Measurements from ENCODE around the gene ZCCHC24.

ZCCHC24 gene

DNA sequence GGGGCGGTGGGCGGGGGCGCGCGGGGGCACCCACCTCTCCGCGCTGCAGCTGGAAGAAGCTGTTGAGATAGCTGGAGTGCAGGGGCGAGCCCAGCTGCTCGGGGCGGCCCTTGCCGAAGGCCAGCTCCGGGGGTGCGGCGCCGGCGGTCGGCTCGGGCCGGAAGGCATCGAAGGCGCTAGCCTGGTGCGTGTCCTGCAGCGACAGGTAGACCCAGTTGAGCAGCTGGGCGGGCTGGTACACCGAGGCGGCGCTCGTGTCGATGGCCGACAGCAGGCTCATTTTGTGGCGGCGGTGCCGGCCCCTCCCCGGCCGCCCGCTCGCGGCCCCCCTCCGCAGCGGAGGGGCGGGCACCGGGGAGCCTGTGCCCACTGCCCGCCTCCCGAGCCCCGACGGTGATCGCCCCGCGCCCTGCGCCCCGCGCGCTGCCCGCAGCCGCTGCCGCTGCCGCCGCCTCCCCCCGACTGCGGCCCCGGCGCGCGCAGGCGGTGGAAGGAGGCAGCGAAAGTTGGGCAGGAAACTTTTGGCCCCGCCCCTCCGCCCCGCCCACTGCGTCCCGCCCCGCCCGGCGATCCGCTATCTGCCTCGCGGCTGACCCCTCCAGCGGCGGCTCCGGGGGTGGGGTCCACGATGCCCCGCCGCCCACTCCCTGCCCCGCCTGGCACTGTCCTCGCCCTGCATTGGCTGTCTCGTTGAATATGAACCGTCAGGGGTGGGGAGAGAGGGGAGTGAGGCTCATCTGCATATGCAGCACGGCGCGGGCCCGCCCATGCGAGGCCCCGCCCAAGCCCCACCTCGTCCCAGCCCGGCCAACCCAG lies at the start of gene ZCCHC24:
Gene ZCCHC24, minus strand, starts transcription at position 464 of the 816 bp plus-strand sequence. Its CDS starts 184 bp downstream, at position 280.
- H3K4me3 ChIP-seq (ENCODE audit: low read length): peak within 1 kb of the TSS; percentile 64; the same call in 1 of the 2 replicates
- TF ChIP-seq ZNF274 (IDR thresholded peaks at IDR 0.05; ENCODE audit: low read depth, low read length): no peak

DNA sequence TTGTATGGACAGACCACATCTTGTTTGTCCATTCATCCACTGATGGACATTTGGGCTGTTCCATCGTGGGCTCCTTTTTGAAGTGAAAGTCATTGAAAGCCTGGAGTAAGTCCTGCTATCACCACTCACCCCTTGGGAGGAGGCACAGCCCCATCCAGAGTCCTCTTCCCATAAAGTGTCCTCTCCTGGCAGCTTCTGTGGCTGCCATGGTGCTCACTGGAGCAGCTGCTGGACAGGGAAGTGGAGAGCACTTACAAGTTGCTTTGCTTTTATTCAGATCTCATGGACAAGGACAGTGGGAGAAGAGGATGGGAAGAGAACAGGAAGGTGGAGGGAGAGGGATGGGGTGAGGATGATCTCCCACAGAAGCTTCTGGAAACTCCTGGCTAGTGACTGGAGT lies 48.4 kb upstream of the ZCCHC24 start:
- H3K4me3 ChIP-seq (ENCODE audit: low read length): no peak overlapping the region
- no peak for TF ChIP-seq ZNF274 (IDR thresholded peaks at IDR 0.05; ENCODE audit: low read depth, low read length)

DNA sequence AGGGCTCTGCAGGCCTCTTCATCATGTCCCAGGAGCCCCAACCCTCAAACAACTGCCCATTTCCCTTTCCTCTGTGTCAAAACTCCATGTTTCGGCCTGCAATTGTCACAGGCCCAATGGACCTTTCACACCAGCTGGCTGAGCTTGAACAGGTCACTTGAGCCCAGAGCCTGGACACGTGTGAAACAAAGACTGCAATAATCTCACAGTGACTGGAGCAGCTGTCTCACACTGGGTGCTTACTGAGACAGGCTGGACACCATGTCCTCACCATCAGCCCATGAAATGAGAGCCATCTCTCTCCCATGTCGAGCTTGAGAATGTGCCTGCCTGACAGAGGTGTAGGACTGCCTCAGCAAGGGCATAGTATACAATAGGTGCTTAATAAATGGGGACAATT lies 47.4 kb upstream of the ZCCHC24 start:
- H3K4me3 ChIP-seq (ENCODE audit: low read length): no peak overlapping the region
- no peak for TF ChIP-seq ZNF274 (IDR thresholded peaks at IDR 0.05; ENCODE audit: low read depth, low read length)

DNA sequence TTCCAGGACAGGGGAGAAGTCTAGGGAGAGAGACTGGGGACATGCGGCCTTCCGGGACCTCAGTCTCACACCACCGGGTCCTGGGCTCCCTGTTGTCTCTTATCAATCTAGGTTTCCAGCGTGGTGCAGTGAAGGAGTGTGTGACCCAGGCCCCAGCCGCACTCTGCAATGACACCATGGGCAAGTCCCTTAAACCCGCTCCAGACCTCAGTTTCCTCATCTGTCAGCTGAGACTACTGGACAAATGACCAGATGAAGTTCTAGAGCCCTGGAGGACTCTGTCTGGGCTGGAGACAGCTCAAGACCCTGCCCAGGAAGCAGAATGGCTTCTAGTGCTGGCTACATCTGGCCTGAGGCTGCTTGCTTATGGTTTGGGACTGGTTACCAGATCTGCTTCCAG lies 46.8 kb upstream of the ZCCHC24 start:
- TF ChIP-seq ZNF274 (IDR thresholded peaks at IDR 0.05; ENCODE audit: low read depth, low read length): no peak
- no peak overlapping the region for H3K4me3 ChIP-seq (ENCODE audit: low read length)

DNA sequence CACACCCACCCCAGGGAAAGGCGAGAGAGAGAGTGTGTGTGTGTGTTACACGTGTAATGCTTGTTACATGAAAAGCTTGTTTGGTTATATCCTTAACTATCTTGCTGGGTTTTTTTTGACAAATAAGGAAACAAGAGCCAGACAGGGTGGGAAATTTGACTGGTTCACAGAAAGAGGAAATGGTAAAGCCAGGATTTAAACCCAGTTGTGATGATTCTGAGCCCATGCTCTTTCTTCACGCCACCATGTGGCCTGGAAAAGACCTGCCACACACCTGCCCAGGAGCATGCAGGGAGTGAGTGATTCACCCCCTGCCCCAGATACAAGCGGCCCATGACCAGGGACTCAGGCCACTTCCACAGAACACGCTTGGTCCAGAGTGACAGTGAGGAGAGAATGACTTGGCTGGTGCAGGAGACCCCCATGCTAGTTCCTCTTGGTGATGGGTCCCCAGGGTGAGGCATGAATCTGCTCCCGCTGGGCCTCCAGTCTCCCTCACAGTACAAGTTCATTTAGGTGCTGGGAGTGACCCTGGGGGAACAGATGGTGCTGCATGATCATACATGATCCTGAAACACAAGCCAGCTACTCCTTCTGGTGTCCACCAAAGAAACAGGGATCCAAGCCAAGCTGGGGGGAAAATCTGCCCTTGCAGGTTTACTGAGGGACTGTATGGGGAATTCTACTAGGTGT lies 45.9 kb upstream of the ZCCHC24 start:
- TF ChIP-seq ZNF274 (IDR thresholded peaks at IDR 0.05; ENCODE audit: low read depth, low read length): no peak

DNA sequence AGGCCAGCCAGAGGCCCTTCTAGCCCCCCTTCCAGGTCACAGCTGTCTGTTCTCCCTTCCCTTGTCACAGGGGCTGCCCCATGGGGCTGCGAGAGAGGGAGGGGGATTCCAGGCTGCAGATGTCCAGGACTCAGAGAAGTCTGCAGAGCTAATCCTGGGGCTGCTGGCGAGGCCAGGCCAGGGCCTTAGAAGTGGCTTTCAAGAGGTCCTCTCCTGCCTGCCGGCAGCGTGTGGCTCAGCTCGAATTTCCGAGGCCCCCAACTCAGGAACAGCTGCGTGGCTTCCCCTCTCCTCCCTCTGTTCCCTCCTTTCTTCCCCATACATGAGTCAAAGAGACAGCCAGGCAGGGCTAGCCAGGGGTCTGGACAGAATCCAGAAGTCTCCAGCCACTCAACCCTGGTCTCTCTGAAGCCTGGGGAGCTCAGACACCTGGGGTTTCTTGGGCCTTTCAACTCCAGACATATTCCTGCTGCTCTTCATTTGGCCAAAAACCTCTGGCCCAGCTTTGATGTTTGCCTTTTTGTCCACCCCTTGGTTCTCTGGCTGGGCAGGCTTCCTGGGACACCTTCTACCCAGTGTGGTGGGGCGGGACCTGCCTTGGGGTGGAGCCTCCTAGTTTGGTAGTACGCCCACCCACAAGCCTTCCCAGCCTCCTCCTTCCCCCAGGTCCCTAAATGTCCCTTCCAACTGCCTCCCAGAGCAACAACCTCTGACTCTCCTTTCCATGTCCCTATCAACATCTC lies 45.1 kb upstream of the ZCCHC24 start:
- no peak for TF ChIP-seq ZNF274 (IDR thresholded peaks at IDR 0.05; ENCODE audit: low read depth, low read length)
- H3K4me3 ChIP-seq (ENCODE audit: low read length): no peak overlapping the region

More for the DNA sequence above, 45.9 kb upstream of the ZCCHC24 start:
- H3K4me3 ChIP-seq (ENCODE audit: low read length): no peak overlapping the region

DNA sequence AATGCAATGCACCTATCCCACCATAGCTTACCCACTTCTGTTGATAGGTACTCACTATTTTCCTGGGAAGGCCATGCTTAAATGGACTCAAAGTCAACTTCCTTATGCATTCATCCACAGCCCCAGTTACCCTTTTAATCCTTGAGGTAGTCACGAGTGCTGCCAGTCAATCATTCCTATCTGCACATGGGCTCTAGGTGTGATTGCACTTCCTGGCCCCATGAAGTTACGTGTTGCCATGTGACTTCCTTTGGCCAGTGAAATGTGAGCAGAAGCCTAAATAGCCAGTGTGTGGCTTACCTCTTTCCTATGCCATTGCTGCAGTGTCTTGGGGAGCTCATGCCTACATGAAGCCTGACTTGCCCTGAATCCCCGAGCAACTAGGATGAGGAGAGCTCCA lies 43.4 kb upstream of the ZCCHC24 start:
- TF ChIP-seq ZNF274 (IDR thresholded peaks at IDR 0.05; ENCODE audit: low read depth, low read length): no peak
- no peak overlapping the region for H3K4me3 ChIP-seq (ENCODE audit: low read length)

DNA sequence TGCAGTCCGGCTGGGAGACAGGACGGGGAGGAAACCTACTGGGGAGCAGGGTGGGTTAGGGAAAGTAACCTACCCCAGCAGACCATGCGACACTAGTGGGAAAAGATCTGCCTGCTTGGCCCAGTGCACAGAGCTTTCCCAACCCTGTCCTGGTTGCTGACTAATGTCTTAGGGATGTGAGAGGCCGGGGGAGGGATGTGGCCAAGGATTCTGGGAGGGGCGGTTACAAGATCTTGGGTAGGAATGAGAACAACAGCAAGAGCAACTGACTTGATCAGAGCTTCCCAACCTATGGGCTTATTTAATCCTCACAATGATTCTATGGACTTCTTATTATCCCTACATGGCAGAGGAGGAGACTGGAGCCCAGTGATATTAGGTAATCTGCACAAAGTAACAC lies 42.9 kb upstream of the ZCCHC24 start:
- H3K4me3 ChIP-seq (ENCODE audit: low read length): no peak overlapping the region
- TF ChIP-seq ZNF274 (IDR thresholded peaks at IDR 0.05; ENCODE audit: low read depth, low read length): no peak

DNA sequence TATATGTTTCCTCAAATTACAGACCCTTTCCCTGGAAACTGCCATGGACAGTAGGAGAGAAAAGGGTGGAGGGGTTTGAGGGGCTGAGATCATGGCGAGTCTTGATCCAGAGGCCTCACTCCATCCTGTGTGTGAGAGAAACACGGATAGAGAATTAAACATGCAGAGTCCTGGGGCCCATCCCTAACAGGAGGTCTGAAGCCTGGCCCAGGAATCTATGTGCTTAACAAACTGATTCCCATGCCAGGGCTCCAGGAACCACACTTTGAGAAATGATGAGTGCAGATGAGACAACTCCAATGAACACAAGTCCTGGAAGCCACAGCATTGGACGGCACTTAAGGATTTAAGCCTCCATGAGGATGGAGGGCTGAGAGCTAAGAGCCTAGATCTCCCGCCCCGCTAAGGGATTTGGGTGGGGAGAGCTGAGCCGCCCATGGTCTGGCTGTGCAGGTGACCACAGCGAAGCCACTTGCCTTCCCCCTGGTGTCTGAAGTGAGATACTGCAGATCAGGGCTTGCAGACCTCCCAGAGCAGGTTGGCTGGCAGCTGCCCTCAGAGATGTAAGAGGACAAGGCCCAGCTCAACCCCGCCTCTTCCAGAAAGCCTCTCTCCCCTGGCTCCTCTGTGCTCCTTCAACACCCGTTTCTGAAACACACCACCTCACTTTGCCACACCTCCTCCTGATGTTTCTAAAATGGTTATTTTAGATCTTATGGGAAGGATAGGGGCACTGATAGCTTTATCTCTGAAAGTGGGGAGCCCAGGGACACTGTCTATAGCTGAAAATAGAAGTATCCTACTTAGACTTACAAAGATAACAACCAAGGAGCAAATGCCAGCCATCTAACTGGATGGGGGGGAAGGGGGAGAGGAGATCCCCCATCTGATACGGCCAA lies 42.1 kb upstream of the ZCCHC24 start:
- TF ChIP-seq ZNF274 (IDR thresholded peaks at IDR 0.05; ENCODE audit: low read depth, low read length): no peak

DNA sequence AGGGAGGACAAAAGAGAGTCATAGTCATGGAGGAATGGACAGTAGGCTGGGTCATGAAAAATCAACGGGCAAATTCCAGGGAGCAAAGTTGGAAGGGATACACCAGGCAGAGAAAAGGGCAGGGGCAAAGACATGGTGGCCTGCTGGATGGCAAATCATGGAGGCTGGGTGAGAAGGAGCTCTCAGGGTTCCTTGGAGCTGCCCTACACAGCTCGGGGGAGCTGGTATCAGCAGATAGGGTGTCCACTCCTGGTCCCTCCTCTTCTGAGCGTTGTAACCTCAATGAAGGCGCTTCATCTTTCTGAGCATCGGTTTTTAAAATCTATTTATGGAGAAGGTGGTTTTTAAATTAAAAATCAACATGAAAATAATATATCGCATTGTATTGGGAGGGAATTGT lies 39.1 kb upstream of the ZCCHC24 start:
- no peak overlapping the region for H3K4me3 ChIP-seq (ENCODE audit: low read length)
- no peak for TF ChIP-seq ZNF274 (IDR thresholded peaks at IDR 0.05; ENCODE audit: low read depth, low read length)

More for the DNA sequence above, 42.1 kb upstream of the ZCCHC24 start:
- H3K4me3 ChIP-seq (ENCODE audit: low read length): no peak overlapping the region

DNA sequence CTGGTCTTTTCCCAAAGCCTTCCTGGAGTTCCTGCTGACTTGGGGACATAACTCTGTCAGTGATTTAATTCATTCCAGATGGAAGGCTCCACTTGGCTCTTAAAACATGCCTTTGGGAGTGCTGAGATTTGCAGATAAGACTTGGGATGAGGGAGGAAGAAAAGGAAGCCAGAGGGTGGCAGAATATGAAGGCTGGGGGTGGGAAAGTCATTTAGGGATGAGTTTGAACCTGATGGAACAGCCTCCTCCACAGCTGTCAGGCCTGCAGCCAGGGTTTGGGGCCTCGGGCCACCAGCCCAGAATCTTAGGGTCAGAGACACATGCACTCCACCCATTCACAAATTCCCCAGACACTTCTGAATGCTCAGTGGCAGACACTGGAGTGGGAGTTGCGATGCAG lies 38.5 kb upstream of the ZCCHC24 start:
- no peak for TF ChIP-seq ZNF274 (IDR thresholded peaks at IDR 0.05; ENCODE audit: low read depth, low read length)
- H3K4me3 ChIP-seq (ENCODE audit: low read length): no peak overlapping the region

DNA sequence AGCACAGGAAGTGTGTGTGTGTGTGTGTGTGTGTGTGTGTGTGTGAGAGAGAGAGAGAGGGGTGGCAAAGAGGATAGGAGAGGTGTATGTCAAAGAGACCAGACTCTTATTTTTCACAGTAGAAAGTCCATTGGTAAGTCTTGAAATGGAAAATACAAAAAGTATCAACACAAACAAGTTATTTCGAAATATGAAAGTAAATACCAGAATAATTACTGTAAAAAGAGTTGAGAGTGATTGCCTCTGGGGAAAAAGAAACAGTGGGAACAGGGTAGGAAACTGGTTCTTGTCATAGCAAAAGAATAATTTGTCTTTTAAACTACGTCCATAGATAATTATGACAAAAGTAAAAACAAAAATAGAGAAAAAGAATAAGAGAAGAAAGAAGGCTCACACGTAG lies 37.9 kb upstream of the ZCCHC24 start:
- H3K4me3 ChIP-seq (ENCODE audit: low read length): no peak overlapping the region
- TF ChIP-seq ZNF274 (IDR thresholded peaks at IDR 0.05; ENCODE audit: low read depth, low read length): no peak

DNA sequence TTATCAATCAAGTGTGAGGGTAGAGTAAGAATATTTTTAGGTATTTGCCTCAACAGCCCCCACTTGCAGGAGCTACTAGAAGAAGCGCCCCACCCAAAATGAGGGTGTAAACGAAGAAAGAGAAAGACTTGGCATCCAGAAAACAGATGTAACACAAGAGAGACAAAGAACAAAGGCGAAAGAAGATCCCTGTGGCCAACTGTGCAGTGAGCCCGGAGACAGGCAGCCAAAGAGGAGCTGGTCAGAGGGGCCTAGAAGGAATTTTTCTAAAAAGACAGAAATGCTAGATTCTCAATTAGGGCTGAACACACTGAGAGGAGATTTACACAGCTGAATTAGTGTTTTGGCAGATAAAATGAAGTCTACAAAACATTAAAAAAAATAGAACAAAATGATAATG lies 37.3 kb upstream of the ZCCHC24 start:
- TF ChIP-seq ZNF274 (IDR thresholded peaks at IDR 0.05; ENCODE audit: low read depth, low read length): no peak
- no peak overlapping the region for H3K4me3 ChIP-seq (ENCODE audit: low read length)

DNA sequence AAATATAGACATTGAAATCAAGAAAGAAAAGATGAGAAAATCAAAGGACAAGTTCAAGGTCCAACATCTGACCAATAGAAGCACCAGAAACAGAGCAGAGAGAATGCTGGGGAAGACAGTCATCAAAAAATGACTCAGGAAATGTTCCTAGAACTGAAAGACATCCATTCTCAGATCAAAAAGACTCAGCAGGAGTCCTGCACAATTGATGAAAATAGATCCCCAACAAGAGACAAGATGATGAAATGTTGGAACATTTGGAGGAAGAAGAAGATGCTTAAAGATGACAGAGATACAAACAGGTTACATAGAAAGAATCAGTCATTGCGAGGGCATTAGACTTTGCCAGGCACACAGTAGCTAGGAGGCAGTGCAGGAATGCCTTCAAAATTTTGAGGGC lies 36.9 kb upstream of the ZCCHC24 start:
- TF ChIP-seq ZNF274 (IDR thresholded peaks at IDR 0.05; ENCODE audit: low read depth, low read length): no peak
- H3K4me3 ChIP-seq (ENCODE audit: low read length): no peak overlapping the region
